IMR-90 (cell line): Measurements from ENCODE around the gene STK17A.

ENCODE experiments used
- BHLHE40 ChIP-seq: fragments of 150-350 bp; IDR thresholded peaks from 2 replicates; pipeline ENCODE4 v1.6.1; 2016; ENCODE audit warnings: mild to moderate bottlenecking, low read depth, low read length
- CEBPB ChIP-seq: IDR thresholded peaks from 2 replicates; pipeline ENCODE4 v1.6.1; 2012; ENCODE audit warnings: low read depth, low read length, improper control_type of control experiment
- CHD1 ChIP-seq: IDR thresholded peaks from 2 replicates; pipeline ENCODE4 v1.6.1; 2012; ENCODE audit warnings: low read depth, low read length, improper control_type of control experiment
- FOS ChIP-seq: fragments of 150-350 bp; IDR thresholded peaks from 2 replicates; pipeline ENCODE4 v1.6.1; 2016; ENCODE audit warnings: low read depth, low read length
- MAFK ChIP-seq: IDR thresholded peaks from 2 replicates; pipeline ENCODE4 v1.6.1; 2012; ENCODE audit warnings: low read depth, low read length, improper control_type of control experiment
- MAZ ChIP-seq: IDR thresholded peaks from 2 replicates; pipeline ENCODE4 v1.6.1; 2012; ENCODE audit warnings: low read depth, mild to moderate bottlenecking, low read length, improper control_type of control experiment, moderate library complexity, borderline replicate concordance
- NFE2L2 ChIP-seq: fragments of 150-350 bp; IDR thresholded peaks from 2 replicates; pipeline ENCODE4 v1.6.1; 2016; ENCODE audit warnings: low read depth, mild to moderate bottlenecking, low read length
- POLR2A ChIP-seq: IDR thresholded peaks from 2 replicates; pipeline ENCODE4 v1.6.1; 2012; ENCODE audit warnings: mild to moderate bottlenecking, low read depth, low read length
- RAD21 ChIP-seq: IDR thresholded peaks from 2 replicates; pipeline ENCODE4 v1.6.1; 2012; ENCODE audit warnings: low read length, improper control_type of control experiment
- RCOR1 ChIP-seq: IDR thresholded peaks from 2 replicates; pipeline ENCODE4 v1.6.1; 2012; ENCODE audit warnings: mild to moderate bottlenecking, low read length, improper control_type of control experiment; ENCODE audit not compliant: insufficient replicate concordance
- SMC3 ChIP-seq: fragments of 150-350 bp; IDR thresholded peaks from 2 replicates; pipeline ENCODE4 v1.6.1; 2016; ENCODE audit warnings: low read depth, mild to moderate bottlenecking, antibody characterized with exemption, low read length, moderate library complexity
- TF ChIP-seq, protein P1 (sequence below): conservative IDR thresholded peaks from 2 replicates; pipeline ENCODE4 v1.5.1; 2012; ENCODE audit warnings: mild to moderate bottlenecking, low read depth, low read length, improper control_type of control experiment
- TF ChIP-seq, protein P2 (sequence below): fragments of 150-350 bp; IDR thresholded peaks from 2 replicates; pipeline ENCODE4 v1.6.1; 2016; ENCODE audit warnings: low read depth, mild to moderate bottlenecking, low read length, moderate library complexity, borderline replicate concordance
- TF ChIP-seq, protein P3 (sequence below): fragments of 150-350 bp; IDR thresholded peaks from 2 replicates; pipeline ENCODE4 v1.6.1; 2017; ENCODE audit warnings: mild to moderate bottlenecking, antibody characterized with exemption, low read length, low read depth

- TF ChIP-seq, protein P1, sequence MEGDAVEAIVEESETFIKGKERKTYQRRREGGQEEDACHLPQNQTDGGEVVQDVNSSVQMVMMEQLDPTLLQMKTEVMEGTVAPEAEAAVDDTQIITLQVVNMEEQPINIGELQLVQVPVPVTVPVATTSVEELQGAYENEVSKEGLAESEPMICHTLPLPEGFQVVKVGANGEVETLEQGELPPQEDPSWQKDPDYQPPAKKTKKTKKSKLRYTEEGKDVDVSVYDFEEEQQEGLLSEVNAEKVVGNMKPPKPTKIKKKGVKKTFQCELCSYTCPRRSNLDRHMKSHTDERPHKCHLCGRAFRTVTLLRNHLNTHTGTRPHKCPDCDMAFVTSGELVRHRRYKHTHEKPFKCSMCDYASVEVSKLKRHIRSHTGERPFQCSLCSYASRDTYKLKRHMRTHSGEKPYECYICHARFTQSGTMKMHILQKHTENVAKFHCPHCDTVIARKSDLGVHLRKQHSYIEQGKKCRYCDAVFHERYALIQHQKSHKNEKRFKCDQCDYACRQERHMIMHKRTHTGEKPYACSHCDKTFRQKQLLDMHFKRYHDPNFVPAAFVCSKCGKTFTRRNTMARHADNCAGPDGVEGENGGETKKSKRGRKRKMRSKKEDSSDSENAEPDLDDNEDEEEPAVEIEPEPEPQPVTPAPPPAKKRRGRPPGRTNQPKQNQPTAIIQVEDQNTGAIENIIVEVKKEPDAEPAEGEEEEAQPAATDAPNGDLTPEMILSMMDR: no peak
- TF ChIP-seq POLR2A (no peak), MAFK (no peak), RAD21 (no peak), RCOR1 (no peak), SMC3 (no peak), FOS (no peak), CEBPB (no peak), CHD1 (no peak), MAZ (no peak), NFE2L2 (no peak), BHLHE40 (no peak)
- TF ChIP-seq, protein P2, sequence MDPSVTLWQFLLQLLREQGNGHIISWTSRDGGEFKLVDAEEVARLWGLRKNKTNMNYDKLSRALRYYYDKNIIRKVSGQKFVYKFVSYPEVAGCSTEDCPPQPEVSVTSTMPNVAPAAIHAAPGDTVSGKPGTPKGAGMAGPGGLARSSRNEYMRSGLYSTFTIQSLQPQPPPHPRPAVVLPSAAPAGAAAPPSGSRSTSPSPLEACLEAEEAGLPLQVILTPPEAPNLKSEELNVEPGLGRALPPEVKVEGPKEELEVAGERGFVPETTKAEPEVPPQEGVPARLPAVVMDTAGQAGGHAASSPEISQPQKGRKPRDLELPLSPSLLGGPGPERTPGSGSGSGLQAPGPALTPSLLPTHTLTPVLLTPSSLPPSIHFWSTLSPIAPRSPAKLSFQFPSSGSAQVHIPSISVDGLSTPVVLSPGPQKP: no peak
- TF ChIP-seq, protein P3, sequence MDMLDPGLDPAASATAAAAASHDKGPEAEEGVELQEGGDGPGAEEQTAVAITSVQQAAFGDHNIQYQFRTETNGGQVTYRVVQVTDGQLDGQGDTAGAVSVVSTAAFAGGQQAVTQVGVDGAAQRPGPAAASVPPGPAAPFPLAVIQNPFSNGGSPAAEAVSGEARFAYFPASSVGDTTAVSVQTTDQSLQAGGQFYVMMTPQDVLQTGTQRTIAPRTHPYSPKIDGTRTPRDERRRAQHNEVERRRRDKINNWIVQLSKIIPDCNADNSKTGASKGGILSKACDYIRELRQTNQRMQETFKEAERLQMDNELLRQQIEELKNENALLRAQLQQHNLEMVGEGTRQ: no peak
These were observed 12.1 kb upstream of the STK17A start for GRCh38 chr7:43570688-43571365.
